Measurements from ENCODE around the gene AMMECR1. TPM values are rescaled to one million over a fixed set of nuclear protein-coding genes. Genes with fewer than 3 reads are reported as not detected.

The AMMECR1 gene
- total RNA-seq, 2 donors from 2014 or later, result 1.7 to 2.5 TPM

GRCh38 chrX:110252711-110253110, 65.2 kb downstream of the AMMECR1 start:
- H3K9me3 ChIP-seq, result no peaks in the 10 kb centered on the region
- no peaks in the 10 kb centered on the region for H3K27me3 ChIP-seq
- no peaks in the 10 kb centered on the region for H3K4me1 ChIP-seq
- no peak for TF ChIP-seq CTCF (IDR thresholded peaks at IDR 0.05)
- no peak overlapping the region for H3K4me3 ChIP-seq
- no peaks in the 10 kb centered on the region for H3K36me3 ChIP-seq
- no peak overlapping the region for H3K27ac ChIP-seq
- no peak for DNase-seq (ENCODE audit: low spot score)

DNA sequence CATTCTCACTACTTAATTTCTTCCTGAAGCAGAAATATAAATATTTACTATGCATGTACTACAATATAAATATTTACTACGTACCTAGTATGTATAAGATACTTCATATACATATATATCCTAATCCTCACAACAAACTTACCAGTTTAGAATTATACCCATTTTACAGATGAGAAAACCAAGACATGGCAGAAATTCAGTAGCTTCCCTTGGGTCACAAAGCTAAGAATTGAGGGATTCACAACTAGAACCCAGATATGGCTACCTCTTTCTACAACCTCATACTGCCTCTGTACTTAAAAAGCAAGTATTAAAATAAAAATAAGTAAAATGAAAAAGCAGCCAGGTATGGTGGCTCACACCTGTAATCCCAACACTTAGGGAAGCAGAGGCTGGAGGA, 65.9 kb downstream of the AMMECR1 start:
- no peak for TF ChIP-seq CTCF (IDR thresholded peaks at IDR 0.05)
- no peak overlapping the region for H3K4me3 ChIP-seq
- no peaks in the 10 kb centered on the region for H3K9me3 ChIP-seq
- H3K27me3 ChIP-seq, result no peaks in the 10 kb centered on the region
- no peaks in the 10 kb centered on the region for H3K36me3 ChIP-seq
- H3K4me1 ChIP-seq, result no peaks in the 10 kb centered on the region
- no peak for DNase-seq (ENCODE audit: low spot score)
- H3K27ac ChIP-seq, result no peak overlapping the region

DNA sequence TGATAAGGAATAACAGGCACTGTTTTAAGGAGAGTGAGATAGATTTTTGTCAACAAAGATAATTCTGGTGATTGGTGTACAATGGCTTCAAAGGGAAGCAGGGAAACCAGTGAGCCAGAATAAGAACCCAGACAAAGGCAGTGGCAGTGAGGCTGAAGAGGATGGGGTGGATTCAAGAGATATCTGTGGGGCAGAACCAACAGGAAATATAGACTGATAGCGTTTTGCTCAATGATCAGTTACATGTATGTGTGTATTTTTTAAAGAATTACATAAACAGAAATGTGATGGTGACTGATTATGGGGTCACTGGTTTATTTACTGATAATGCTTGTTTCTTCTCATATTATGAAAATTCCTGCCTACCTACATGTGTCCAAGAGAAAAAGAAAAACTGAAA, 66.4 kb downstream of the AMMECR1 start:
- Histone ChIP-seq H3K27ac (no peak overlapping the region), H3K27me3 (no peaks in the 10 kb centered on the region), H3K36me3 (no peaks in the 10 kb centered on the region), H3K4me1 (no peaks in the 10 kb centered on the region), H3K4me3 (no peak overlapping the region), H3K9me3 (no peaks in the 10 kb centered on the region)
- DNase-seq (ENCODE audit: low spot score), result no peak
- TF ChIP-seq CTCF (IDR thresholded peaks at IDR 0.05), result no peak

- no peaks in the 10 kb centered on the region for H3K27me3 ChIP-seq
- H3K9me3 ChIP-seq, result no peaks in the 10 kb centered on the region
- DNase-seq (ENCODE audit: low spot score), result no peak
- no peaks in the 10 kb centered on the region for H3K36me3 ChIP-seq
- no peak for TF ChIP-seq CTCF (IDR thresholded peaks at IDR 0.05)
- H3K27ac ChIP-seq, result no peak overlapping the region
- H3K4me3 ChIP-seq, result no peak overlapping the region
- H3K4me1 ChIP-seq, result no peaks in the 10 kb centered on the region
These were observed 67.0 kb downstream of the AMMECR1 start for GRCh38 chrX:110250847-110251246.

DNA sequence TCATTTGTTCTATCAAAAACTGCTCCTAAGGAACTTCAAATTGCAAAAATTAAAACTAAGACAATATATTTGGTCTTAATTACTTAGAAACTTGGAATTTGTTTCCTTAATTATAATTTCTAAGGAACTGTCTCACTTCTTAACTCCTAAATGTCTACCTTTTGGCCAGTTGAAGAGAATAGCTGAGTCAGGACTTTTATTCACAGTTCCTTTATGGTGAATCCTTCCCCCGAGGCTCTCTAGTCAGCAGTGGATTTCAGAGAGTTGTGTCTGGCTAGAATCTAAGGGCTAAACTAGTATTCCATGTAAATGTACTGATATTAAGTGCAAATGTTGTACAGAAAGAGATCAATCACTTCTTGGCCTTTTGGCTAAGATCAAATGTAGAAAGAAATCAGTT, 69.3 kb downstream of the AMMECR1 start:
- TF ChIP-seq CTCF (IDR thresholded peaks at IDR 0.05), result no peak
- Histone ChIP-seq H3K36me3 (no peaks in the 10 kb centered on the region), H3K4me3 (no peak overlapping the region), H3K27me3 (no peaks in the 10 kb centered on the region), H3K27ac (no peak overlapping the region), H3K9me3 (no peaks in the 10 kb centered on the region), H3K4me1 (no peaks in the 10 kb centered on the region)
- no peak for DNase-seq (ENCODE audit: low spot score)

DNA sequence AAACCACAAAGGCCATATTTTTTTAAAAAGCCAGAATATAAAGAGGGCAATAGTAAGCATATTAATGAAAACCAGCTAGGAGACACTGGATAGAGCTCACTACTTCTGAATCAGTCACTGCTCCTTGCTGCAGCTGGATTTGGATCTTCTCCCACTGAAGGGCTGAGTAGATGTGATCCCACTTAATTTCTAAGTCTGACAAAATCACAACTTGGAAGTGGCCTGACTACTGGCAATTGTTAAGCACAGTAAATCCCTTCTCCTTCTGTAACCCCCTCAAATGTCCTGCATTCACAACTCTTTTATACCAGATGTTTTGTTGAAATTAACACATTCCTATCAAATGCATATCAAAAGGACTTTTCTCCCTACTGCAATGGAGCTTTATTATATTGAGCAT, 72.9 kb downstream of the AMMECR1 start:
- no peak overlapping the region for H3K27ac ChIP-seq
- no peak for TF ChIP-seq CTCF (IDR thresholded peaks at IDR 0.05)
- H3K9me3 ChIP-seq, result no peaks in the 10 kb centered on the region
- H3K4me1 ChIP-seq, result no peaks in the 10 kb centered on the region
- no peaks in the 10 kb centered on the region for H3K36me3 ChIP-seq
- no peak for DNase-seq (ENCODE audit: low spot score)
- no peak overlapping the region for H3K4me3 ChIP-seq
- no peaks in the 10 kb centered on the region for H3K27me3 ChIP-seq
